ENCODE measurements around the gene RARA. TPM values are rescaled to one million over a fixed set of nuclear protein-coding genes. Genes with fewer than 3 reads are reported as not detected.

The RARA gene
- total and polyA plus RNA-seq, 2 donors (not counting 1 experiment from before 2014, with no cell fraction given): 7.0 to 7.8 TPM

- Histone ChIP-seq H3K27me3 (ENCODE audit: control insufficient read depth, insufficient read depth, low read length) (no peaks in the 10 kb centered on the region), H3K9me3 (ENCODE audit: control insufficient read depth, insufficient read depth, low read depth, low read length) (no peaks in the 10 kb centered on the region), H3K4me1 (ENCODE audit: control insufficient read depth, extremely low read depth, insufficient read depth, low read length) (peaks cover 69% of the 10 kb centered on the region), H3K9ac (ENCODE audit: insufficient read depth, low read length) (peak overlapping the region; percentile 46), H3K36me3 (ENCODE audit: control insufficient read depth, insufficient read depth, low read length) (no peaks in the 10 kb centered on the region), H3K27ac (ENCODE audit: insufficient read depth, low read length) (peak overlapping the region; percentile 95), H3K4me3 (replicated peaks in 1 of 4; ENCODE audit: control extremely low read depth in 1 of 4, insufficient read depth in 1 of 4, low read depth in 3 of 4, low read length in 4 of 4) (peak overlapping the region in 1 of 4 experiments; percentile 99), H4K20me1 (ENCODE audit: control insufficient read depth, extremely low read depth, insufficient read depth, low read length) (no peaks in the 10 kb centered on the region), H3K79me2 (ENCODE audit: control insufficient read depth, insufficient read depth, low read length) (peaks cover 81% of the 10 kb centered on the region), H3K4me2 (ENCODE audit: extremely low read depth, insufficient read depth, low read length) (peak overlapping the region; percentile 53), H2AFZ (ENCODE audit: low read length) (no peak overlapping the region)
- peak; percentile 53 to 71 for DNase-seq (ENCODE audit: low read depth in 2 of 2)
- TF ChIP-seq EZH2 (IDR thresholded peaks at IDR 0.05; ENCODE audit: low read length, missing control alignments): no peak
- no peak for TF ChIP-seq CTCF (conservative IDR thresholded peaks at IDR 0.05 in 1 of 2, IDR thresholded peaks at IDR 0.05 in 1 of 2; ENCODE audit: low read depth in 1 of 2, low read length in 2 of 2)
These were observed 14.7 kb downstream of the RARA start for GRCh38 chr17:40323391-40324381.

GRCh38 chr17:40325156-40326013 is 16.4 kb downstream of the RARA start:
- no peak overlapping the region for H3K27ac ChIP-seq (ENCODE audit: insufficient read depth, low read length)
- no peak for TF ChIP-seq EZH2 (IDR thresholded peaks at IDR 0.05; ENCODE audit: low read length, missing control alignments)
- no peak for TF ChIP-seq CTCF (conservative IDR thresholded peaks at IDR 0.05 in 1 of 2, IDR thresholded peaks at IDR 0.05 in 1 of 2; ENCODE audit: low read depth in 1 of 2, low read length in 2 of 2)
- H3K4me1 ChIP-seq (ENCODE audit: control insufficient read depth, extremely low read depth, insufficient read depth, low read length): peaks cover 66% of the 10 kb centered on the region
- H3K4me3 ChIP-seq (replicated peaks in 1 of 4; ENCODE audit: control extremely low read depth in 1 of 4, insufficient read depth in 1 of 4, low read depth in 3 of 4, low read length in 4 of 4): no peak overlapping the region
- no peaks in the 10 kb centered on the region for H3K27me3 ChIP-seq (ENCODE audit: control insufficient read depth, insufficient read depth, low read length)
- H3K9ac ChIP-seq (ENCODE audit: insufficient read depth, low read length): no peak overlapping the region
- H3K4me2 ChIP-seq (ENCODE audit: extremely low read depth, insufficient read depth, low read length): no peak overlapping the region
- DNase-seq (ENCODE audit: low read depth in 2 of 2): no peak
- no peak overlapping the region for H2AFZ ChIP-seq (ENCODE audit: low read length)
- H3K79me2 ChIP-seq (ENCODE audit: control insufficient read depth, insufficient read depth, low read length): peaks cover 72% of the 10 kb centered on the region
- H4K20me1 ChIP-seq (ENCODE audit: control insufficient read depth, extremely low read depth, insufficient read depth, low read length): no peaks in the 10 kb centered on the region
- H3K36me3 ChIP-seq (ENCODE audit: control insufficient read depth, insufficient read depth, low read length): no peaks in the 10 kb centered on the region
- H3K9me3 ChIP-seq (ENCODE audit: control insufficient read depth, insufficient read depth, low read depth, low read length): no peaks in the 10 kb centered on the region

Data from fibroblast of lung (primary cell).